Measurements from ENCODE around the gene TCP11L1. TPM values are rescaled to one million over a fixed set of nuclear protein-coding genes. Genes with fewer than 3 reads are reported as not detected.
"Not testable (repeated sequence)": the region's sequence is repeated elsewhere in the genome, so short reads cannot be mapped to it uniquely, and the experiment has no call there.

Gene TCP11L1
- total RNA-seq, 4 donors from 2014 or later = 24.7 to 52.6 (median 34.6) TPM

DNA sequence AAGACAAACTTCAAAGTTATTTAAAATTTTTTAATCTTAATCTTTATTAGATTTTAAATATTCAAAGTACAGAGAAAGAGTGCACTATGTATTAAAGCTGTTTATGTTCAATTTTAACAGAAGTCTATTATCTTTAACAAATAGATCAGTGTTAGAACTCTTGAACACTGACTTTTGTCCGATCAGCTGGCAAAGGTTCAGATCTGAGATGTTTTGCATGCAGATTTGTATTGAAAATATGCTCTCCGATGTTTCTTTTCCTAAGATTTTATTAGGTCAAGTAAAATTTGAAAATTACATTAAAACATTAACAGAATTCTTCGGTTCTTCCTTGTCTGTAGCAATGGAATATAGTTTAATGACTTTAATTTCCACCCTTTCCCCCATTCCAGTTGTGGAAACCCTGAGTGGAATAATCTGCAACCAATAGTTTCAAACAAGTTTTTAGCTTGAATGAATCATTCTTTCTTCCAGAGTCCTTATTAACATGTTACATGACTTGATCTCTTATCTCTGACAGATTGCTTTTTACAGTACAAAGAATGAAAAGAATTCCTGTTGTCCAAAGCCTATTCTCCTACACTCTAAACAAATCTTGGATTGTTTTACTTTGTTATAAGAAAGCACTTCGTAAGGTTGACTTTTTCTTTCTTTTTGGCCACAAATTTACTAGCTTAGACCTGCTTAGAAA is 11.4 kb upstream of the TCP11L1 start:
- TF ChIP-seq, protein P1, sequence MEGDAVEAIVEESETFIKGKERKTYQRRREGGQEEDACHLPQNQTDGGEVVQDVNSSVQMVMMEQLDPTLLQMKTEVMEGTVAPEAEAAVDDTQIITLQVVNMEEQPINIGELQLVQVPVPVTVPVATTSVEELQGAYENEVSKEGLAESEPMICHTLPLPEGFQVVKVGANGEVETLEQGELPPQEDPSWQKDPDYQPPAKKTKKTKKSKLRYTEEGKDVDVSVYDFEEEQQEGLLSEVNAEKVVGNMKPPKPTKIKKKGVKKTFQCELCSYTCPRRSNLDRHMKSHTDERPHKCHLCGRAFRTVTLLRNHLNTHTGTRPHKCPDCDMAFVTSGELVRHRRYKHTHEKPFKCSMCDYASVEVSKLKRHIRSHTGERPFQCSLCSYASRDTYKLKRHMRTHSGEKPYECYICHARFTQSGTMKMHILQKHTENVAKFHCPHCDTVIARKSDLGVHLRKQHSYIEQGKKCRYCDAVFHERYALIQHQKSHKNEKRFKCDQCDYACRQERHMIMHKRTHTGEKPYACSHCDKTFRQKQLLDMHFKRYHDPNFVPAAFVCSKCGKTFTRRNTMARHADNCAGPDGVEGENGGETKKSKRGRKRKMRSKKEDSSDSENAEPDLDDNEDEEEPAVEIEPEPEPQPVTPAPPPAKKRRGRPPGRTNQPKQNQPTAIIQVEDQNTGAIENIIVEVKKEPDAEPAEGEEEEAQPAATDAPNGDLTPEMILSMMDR (IDR thresholded peaks at IDR 0.05) = no peak
- DNase-seq (ENCODE audit: low spot score) (no peak), ATAC-seq (ENCODE audit: low FRiP score) (no peak)

- ATAC-seq (ENCODE audit: low FRiP score) = no peak
- TF ChIP-seq, protein P1 (IDR thresholded peaks at IDR 0.05) = no peak
Measured at GRCh38 chr11:33028537-33028914, 10.8 kb upstream of the TCP11L1 start.

GRCh38 chr11:33029218-33029617 is 10.2 kb upstream of the TCP11L1 start:
- not testable (repeated sequence) for ATAC-seq (ENCODE audit: low FRiP score); DNase-seq (ENCODE audit: low spot score)

More at GRCh38 chr11:33028537-33028914, 10.8 kb upstream of the TCP11L1 start:
- DNase-seq (ENCODE audit: low spot score) = no peak

DNA sequence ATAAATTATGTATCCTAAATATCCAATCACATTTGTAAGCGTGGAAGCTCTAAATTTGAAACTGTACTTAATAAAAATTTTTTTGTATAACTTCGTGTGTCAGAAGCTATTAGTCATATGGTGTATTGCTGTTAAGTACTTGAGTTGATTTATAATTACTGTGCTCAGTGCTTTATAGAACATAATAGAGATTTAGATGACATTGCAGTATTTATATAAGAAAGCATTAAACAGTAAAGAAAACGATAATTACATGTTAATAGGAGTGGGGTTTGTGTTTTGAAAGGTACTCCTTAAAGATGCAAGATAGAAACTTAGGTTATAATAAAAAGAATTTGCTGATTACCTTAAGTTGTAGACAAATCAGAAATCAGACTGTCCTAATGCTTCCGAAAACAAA is 5.9 kb upstream of the TCP11L1 start:
- no peak for DNase-seq (ENCODE audit: low spot score)
- no peak for ATAC-seq (ENCODE audit: low FRiP score)
- TF ChIP-seq, protein P1 (IDR thresholded peaks at IDR 0.05) = no peak

- no peak for ATAC-seq (ENCODE audit: low FRiP score)
- DNase-seq (ENCODE audit: low spot score) = no peak
- TF ChIP-seq, protein P1 (IDR thresholded peaks at IDR 0.05) = no peak
Measured at GRCh38 chr11:33035011-33035410, 4.4 kb upstream of the TCP11L1 start.

DNA sequence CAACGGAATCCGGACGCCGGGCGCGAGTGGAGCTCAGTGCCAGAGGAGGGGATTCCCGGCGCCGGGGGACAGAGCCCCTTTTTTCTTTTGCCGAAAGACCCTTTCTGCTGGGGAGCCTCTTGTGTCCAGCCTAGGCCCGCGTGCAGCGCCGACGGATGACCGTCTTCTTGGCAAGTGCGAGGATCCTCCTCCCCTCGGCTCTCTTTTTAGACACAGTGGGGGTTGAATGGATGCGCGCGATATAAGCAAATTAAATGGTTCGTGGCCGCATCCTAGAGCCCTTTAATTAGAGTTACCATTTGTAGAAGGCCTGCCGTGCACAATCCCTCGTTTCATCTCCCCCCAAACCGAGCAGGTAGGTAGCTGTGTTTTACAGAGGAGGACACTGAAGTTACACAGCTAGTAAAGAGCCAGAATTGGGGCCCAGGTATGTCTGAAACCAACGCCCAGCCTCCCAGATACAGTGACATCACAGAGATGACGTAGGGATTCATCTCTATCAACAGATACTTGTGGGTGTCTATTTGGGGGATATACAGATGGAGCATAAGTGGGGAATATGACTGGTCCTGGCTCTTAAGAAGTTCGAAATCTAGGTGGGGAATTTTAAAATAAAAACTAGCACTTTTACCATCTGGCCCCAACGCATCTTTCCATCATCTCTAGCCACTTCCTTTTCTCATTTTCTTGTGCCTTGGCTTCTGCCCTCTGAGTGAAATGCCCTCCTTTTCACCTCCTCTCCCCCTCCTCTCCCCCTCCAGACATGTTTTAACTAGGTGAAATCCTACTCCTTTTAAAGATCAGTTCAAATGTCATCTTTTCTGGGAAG is 875 bp downstream of the TCP11L1 start:
- ATAC-seq (ENCODE audit: low FRiP score) (no peak), DNase-seq (ENCODE audit: low spot score) (no peak)
- TF ChIP-seq, protein P1 (IDR thresholded peaks at IDR 0.05) = no peak

- no peak for ATAC-seq (ENCODE audit: low FRiP score)
- no peak for DNase-seq (ENCODE audit: low spot score)
- TF ChIP-seq, protein P1 (IDR thresholded peaks at IDR 0.05) = no peak
Measured at GRCh38 chr11:33040862-33041453, 1.6 kb downstream of the TCP11L1 start.

Measured in omental fat pad (tissue), 4 donors.